ENCODE data around the gene ATG13.

The ATG13 gene

DNA sequence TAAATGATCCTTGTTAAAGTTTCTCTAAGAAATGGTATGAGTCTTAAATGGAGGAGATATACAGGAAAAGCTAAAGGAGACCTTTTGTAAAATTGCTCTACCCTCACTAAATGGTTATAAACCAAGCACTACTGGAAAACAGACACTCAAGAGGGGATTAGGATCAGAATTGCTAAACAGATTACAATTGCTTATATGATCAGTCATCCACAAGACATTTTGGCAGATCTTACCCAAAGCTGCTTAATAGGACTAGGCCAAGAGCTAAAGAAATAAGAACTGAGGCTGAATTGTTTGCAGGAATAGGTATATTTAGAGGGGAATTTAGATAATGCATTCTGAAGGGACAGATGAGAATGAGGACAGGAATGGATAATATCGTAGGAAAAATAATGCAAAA, 9.8 kb upstream of the ATG13 start:
- H3K4me3 ChIP-seq (ENCODE audit: low read depth, low read length) = no peak overlapping the region
- no peak for DNase-seq (ENCODE audit: low read depth, low spot score)
- in situ Hi-C loops (cut with HindIII; ENCODE audit: low sequenced_read_pairs) = no loop called here
- TF ChIP-seq, protein P1, sequence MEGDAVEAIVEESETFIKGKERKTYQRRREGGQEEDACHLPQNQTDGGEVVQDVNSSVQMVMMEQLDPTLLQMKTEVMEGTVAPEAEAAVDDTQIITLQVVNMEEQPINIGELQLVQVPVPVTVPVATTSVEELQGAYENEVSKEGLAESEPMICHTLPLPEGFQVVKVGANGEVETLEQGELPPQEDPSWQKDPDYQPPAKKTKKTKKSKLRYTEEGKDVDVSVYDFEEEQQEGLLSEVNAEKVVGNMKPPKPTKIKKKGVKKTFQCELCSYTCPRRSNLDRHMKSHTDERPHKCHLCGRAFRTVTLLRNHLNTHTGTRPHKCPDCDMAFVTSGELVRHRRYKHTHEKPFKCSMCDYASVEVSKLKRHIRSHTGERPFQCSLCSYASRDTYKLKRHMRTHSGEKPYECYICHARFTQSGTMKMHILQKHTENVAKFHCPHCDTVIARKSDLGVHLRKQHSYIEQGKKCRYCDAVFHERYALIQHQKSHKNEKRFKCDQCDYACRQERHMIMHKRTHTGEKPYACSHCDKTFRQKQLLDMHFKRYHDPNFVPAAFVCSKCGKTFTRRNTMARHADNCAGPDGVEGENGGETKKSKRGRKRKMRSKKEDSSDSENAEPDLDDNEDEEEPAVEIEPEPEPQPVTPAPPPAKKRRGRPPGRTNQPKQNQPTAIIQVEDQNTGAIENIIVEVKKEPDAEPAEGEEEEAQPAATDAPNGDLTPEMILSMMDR (IDR thresholded peaks at IDR 0.05; ENCODE audit: low read depth, low read length) = no peak

DNA sequence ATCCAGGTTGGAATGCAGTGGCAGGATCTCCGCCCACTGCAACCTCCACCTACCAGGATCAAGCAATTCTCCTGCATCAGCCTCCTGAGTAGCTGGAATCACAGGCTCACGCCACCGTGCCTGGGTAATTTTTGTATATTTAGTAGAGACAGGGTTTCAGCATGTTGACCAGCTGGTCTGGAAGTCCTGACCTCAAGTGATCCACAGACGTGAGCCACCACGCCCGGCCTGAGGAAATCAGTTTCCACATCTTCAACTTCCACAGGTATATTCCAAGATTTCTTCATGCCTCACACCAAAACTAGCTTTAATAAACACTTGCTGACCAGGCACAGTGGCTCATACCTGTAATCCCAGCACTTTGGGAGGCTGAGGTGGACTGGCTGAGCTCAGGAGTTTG, 8.0 kb upstream of the ATG13 start:
- in situ Hi-C loops (cut with HindIII; ENCODE audit: low sequenced_read_pairs) = no loop called here
- no peak for DNase-seq (ENCODE audit: low read depth, low spot score)
- TF ChIP-seq, protein P1 (IDR thresholded peaks at IDR 0.05; ENCODE audit: low read depth, low read length) = no peak
- H3K4me3 ChIP-seq (ENCODE audit: low read depth, low read length) = no peak overlapping the region

DNA sequence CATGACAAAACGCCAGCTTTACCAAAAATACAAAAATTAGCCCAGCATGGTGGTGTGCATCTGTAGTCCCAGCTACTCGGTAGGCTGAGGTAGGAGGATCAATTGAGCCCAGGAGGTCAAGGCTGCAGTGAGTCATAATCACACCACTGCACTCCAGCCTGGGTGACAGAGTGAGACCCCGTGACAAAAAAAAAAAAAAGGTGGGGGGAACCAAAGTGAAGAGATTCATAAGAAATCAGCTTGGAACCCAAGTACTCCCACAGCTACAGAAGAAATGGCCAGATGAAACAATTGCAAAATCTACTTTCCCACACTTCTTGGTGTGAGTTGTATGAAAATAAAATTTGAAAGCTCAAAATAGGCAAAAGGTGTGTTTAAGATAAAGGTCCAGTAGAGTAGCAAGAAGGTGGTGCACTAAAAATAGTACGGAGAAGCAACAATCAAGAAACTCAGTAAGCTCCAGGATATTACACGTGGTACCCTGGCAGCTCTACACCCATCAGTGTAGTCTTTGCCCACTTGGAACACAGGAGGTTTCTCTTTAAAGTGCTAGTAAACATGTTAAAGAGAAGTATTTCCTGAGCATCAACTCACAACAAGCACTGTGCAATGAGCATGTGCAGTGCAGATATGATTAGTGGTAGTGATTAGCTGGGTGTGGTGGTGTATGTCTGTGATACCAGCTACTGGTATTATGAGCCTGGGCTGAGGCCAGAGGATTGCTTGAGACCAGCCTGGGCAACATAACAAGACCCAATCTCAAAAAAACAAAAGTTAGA, 5.6 kb upstream of the ATG13 start:
- in situ Hi-C loops (cut with HindIII; ENCODE audit: low sequenced_read_pairs) = no loop called here
- no peak overlapping the region for H3K4me3 ChIP-seq (ENCODE audit: low read depth, low read length)
- DNase-seq (ENCODE audit: low read depth, low spot score) = no peak
- TF ChIP-seq, protein P1 (IDR thresholded peaks at IDR 0.05; ENCODE audit: low read depth, low read length) = no peak

DNA sequence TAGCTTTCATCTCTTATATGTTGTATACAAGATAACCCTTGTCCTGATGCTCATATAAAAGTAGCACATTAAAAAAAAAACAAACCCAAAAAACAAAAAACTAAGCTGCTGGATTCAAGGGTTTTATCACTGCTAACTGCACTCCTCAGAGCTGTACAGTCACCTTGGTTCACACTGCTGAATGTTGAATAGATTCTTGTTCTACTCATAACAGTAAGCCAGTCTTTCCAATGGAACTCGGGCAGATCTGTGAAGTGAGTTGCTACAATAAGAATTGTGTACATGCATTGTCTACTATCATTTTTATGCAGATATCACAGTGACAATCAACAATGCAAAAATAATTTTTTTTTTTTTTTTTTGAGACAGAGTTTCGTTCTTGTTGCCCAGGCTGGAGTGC, 5.0 kb upstream of the ATG13 start:
- TF ChIP-seq, protein P1 (IDR thresholded peaks at IDR 0.05; ENCODE audit: low read depth, low read length) = no peak
- H3K4me3 ChIP-seq (ENCODE audit: low read depth, low read length) = no peak overlapping the region
- no peak for DNase-seq (ENCODE audit: low read depth, low spot score)
- in situ Hi-C loops (cut with HindIII; ENCODE audit: low sequenced_read_pairs) = no loop called here

DNA sequence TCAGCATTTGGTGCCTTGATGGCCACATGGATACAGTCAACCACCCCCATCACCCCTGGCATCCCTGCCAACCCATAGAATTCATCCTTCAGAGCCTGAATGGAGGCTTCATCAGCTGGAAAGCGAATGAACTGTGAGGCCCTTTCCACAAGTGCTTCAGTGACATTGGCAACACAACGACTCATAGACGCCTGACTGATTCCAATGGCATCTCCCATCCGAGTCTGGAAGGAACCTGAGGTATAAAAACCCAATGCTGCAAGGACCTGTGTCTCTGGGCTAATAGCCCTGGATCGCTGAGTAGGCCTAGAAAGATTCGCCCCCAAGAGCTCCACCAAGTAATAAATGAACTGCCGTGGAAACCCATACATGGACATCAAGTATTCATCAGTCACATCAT, 1.6 kb upstream of the ATG13 start:
- DNase-seq (ENCODE audit: low read depth, low spot score) = no peak
- in situ Hi-C loops (cut with HindIII; ENCODE audit: low sequenced_read_pairs) = no loop called here
- H3K4me3 ChIP-seq (ENCODE audit: low read depth, low read length) = no peak overlapping the region
- TF ChIP-seq, protein P1 (IDR thresholded peaks at IDR 0.05; ENCODE audit: low read depth, low read length) = no peak

DNA sequence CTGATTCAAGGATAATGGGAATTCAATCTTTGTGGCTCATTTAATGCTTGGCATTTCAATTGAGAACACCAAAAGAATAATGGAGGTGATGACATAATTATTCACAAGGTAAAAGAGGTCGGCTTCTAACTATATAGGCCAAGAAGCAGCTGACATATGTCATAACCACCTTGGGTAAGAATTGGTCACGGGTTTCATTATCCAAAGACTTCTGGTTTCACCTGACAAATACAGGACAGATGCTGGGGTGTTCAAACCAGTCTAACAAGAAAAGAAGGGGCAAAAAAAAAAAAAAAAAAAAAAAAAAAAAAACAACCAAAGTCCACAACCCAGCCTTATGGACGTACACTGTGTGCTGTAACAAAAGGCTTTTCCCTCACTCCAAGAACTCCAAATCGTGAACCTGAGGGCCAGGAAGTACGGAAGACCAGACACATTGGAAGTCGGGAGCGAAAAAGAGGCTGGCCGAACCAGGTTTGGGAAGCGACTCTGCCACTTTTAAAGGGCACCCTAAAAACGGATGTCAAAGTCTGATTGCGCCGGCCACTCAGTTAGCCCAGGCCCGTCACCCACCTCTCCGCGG, 711 bp upstream of the ATG13 start:
- TF ChIP-seq, protein P1 (IDR thresholded peaks at IDR 0.05; ENCODE audit: low read depth, low read length) = no peak
- DNase-seq (ENCODE audit: low read depth, low spot score) = peak; percentile 37
- in situ Hi-C loops (cut with HindIII; ENCODE audit: low sequenced_read_pairs) = no loop called here
- peak overlapping the region; percentile 62 for H3K4me3 ChIP-seq (ENCODE audit: low read depth, low read length)
